DMS153 (cell line): Measurements from ENCODE around the gene SQSTM1.

ENCODE experiments used
- DNase-seq: peaks from one replicate; lab custom pipeline; 2025; lab: John Stamatoyannopoulos, UW

The SQSTM1 gene

DNA sequence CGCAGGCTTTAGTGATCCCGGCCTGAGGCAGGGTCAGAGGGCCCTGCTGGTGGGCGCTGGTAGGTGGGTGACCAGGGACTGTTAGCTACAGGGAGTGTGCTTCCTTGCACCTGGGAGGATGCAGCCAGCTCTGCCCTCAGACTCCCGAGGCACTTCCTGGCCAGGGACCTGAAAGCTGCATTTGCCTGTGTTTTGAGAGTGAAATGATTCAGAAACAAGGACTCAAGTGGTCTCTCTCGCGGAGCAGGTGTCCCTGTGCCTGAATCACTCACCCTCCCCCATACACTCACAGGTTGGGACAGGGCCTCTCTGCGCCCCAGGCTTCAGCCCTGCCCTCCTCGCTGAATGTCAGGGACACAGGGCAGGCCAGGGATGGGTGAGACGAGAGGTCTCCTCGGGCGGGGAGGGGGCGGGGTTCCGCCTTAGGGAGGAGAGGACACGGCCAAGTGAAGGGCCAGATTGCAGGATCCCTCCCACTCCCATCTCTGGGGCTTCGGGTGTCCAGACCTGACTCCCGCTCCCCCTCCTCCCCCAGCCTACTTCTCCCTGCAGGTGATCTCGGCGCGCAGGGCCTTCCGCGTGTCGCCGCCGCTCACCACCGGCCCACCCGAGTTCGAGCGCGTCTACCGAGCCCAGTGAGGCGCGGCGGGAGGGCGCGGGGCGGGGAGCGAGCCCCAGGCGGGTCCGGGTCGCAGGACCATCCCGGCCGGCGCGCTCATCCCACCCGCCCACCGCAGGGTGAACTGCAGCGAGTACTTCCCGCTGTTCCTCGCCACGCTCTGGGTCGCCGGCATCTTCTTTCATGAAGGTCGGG, 25.4 kb upstream of the SQSTM1 start:
- DNase-seq, result peak; percentile 37

DNA sequence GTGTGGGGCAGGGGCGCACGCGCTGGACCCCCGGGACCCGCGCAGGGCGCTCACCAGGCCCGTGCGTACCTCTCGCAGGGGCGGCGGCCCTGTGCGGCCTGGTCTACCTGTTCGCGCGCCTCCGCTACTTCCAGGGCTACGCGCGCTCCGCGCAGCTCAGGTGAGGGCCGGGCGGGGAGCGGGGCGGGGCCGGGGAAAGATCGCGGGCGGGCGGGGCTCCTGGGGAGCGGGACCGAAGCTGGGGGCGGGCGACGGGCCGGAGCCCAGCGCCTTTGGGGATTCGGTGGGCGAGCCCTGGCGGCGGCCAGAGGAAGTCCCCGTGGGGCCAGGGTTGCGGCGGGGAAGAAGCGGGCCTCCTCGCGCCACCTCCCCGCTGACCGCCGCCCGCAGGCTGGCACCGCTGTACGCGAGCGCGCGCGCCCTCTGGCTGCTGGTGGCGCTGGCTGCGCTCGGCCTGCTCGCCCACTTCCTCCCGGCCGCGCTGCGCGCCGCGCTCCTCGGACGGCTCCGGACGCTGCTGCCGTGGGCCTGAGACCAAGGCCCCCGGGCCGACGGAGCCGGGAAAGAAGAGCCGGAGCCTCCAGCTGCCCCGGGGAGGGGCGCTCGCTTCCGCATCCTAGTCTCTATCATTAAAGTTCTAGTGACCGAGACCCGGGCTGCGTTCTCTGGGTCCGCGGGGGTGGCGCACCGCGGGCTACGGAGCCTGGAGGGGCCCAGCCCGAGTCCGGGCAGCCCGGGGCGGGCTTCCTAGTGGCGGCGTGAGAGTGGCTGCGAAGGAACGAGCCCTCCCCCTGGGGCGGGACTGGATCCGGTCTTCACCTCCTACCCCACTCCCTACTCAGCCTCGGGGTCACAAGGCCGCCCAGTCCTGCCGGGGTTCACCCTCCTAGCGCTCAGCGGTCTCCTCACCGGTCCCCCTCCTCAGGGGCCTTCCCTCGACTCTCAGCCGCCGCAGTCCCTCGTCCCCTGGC, 24.6 kb upstream of the SQSTM1 start:
- DNase-seq, result peak; percentile 45

DNA sequence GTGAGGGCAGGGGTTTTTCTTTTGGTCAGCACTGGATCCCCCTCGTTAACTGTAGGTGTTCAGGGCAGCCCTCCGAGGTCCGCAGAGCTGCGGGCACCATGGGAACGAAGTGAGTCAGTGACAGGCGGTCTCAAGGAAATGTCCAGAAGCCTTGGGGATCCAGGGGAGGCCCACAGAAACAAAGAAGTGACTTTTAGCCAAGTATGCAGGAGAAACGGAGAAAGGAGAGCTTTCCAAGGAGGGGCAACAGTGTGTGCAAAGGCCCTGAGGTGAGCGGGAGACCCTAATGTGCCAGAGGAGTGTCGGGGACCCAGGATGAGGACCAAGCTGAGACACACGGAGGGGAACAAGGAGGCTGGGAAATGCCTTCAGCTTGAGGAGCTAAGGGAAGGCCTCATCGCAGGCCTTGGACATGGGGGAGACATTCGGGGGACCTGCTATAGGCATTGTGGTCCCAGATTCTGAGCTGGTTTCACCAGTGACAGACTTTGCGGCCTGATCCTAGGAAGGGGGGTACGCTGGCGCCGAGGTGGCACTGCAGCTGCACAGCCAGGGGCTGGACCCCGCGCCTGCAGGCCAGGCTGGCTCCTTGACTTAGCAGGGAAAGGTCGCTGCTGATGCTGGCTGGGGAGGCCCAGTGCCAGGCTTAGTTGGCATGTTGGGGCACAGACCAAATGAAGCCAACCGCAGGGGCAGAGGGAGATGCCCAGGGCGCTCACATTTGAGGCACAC, 23.7 kb upstream of the SQSTM1 start:
- no peak for DNase-seq

DNA sequence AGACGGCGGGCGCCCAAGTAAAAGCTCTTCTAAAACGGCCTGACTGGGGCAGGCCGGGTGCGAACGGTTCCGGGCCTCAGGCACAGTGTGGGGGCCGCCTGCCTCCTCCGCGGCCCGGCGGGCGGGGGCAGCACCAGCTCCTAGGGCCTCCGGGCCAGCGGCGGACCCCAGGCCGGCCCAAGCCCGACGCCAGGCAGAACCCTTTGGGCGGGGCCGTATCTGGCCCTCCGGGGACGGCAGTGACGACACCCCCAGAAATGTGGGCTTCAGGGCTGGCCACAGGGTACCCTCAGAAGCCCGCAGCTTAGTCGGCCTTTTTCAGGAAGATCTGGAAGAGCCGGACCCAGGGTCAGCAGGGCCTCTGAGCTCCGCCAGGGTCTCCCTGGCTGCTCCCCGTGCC, 23.0 kb upstream of the SQSTM1 start:
- DNase-seq, result no peak

DNA sequence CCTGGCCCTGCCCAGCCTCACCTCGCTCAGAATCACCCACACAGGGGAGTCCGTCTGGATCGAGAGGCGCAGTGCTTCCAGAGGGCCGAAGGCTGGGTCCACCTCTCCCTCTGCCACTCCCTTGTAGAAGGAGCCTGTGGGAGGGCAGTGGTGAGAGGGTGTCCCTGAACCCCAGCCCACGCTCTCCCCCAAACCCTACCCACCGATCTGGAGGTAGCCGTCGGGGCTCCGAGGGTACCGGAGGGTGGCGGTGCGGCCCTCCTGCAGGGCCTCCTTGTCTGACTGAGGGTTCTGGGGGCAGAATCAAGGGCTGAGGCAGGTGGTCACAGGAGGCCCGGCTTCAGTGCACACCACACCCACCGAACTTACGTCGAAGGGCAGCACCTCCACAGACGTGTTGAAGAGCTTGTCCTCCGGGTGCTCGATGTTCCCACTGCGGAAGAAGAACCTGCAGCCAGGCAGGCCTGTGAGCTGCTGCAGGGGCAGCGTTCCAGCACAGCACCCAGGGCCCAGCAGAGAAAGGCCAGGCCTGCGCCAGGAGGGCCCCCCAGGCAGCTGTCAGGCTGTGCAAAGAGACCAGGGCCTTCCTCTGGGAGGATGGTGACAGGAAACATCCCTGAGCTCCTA, 22.4 kb upstream of the SQSTM1 start:
- no peak for DNase-seq

DNA sequence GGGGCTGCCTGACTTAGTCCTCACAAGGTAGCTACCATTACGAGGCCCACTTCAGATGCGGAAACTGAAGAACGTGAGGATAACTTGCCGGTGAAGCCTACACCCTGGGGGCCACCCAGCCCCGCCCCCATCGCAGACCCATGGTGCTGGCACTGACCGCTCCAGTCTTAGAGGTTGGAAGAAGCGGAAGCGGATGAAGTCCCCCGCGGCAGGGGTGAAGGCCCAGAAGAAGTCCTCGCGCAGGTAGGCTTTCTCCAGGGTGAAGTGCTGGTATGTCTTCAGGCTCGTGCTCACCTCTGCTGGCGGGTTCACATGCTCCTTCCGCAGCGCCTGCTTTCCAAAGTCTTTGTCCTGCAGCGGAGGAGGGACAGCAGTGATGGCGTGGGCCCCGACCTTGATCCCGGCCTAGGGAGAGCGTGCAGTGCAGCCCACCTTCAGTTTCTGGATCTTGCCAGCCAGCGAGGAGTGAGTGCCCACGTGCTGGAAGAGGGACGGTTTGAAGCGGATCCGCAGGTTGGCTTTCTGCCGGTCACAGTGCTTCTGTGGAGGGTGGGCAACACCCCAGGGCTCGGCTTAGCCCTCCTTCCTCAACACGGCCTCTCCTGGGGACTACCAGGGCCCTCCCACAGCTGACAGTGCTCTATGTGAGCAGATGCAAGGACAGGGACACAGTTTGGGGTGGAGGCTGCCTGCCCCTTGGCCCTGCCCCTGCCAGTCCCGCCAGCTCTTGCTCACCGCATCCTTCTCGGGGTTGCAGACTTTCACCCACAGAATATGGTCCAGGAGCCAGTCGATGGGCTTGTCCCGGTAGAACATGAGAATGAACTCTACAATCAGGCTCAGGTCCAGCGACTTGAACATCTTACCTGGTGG, 21.7 kb upstream of the SQSTM1 start:
- no peak for DNase-seq

DNA sequence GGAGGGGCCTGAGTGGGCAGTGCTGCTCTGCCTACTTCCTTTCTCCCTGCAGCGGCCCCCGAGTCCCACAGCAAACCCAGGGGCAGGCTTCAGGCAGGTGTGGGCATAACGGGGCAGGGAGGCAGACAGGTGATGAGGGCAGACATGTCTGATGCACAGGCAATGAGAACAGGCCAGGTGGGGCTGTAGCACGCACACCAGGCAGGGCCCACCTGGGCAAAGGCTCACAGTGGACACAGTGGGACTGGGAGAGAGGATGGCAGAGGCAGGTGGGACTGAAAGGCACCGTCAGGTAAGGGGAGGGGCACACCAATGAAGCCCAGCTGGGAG, 21.1 kb upstream of the SQSTM1 start:
- DNase-seq, result no peak

DNA sequence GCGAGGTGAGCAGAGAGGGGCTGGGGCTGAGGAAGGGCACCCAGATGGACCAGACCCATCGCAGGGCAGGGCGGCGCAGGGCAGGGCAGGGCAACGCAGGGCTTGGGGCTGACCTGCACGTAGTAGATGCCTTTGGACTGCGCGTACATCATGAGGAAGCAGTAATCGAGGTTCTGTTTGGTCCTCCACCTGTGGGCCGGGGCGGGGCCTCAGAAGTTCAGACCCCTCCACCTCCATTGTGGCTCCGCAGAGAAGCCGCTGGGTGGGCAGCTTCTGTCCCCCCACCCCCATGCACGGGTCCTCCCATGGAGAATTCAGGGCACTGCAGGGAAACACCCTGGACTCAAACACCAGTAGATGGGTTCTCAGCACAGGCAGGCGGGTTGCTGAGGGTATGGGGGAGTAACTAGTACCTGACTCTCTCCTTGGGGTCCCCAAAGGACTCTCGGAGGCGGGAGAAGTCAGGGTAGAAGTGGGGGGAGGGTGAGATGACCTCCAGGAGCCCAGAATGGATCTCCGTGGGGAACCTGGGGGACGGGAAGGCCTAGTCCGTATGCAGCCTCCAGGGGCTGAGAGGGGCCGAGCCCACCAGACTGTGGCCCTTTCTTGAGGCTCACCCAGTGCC, 20.5 kb upstream of the SQSTM1 start:
- no peak for DNase-seq

DNA sequence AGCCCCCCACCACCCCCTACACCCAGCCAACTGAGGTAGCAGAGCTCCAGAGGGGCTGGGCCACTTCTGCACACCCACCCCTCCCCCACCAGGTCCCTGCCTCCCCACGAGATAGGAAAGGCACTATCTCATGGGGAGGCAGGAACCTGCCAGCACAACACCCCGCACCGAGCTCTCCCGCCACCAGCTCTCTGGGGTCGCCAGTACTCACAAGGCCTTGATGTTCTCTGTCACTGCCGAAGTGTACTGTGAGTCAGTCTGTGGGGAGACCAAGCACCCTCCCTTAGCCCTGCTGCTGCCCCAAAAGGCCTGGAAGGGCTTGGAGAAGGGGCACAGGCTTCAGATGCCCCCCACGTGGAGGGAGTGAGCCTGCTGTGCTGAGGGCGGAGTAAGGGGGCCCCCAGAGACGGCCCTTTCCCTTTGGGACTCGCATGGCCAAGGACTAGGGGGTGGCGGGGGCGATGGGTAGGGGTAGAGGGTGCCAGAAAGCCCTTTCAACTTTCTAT, 20.0 kb upstream of the SQSTM1 start:
- DNase-seq, result no peak

DNA sequence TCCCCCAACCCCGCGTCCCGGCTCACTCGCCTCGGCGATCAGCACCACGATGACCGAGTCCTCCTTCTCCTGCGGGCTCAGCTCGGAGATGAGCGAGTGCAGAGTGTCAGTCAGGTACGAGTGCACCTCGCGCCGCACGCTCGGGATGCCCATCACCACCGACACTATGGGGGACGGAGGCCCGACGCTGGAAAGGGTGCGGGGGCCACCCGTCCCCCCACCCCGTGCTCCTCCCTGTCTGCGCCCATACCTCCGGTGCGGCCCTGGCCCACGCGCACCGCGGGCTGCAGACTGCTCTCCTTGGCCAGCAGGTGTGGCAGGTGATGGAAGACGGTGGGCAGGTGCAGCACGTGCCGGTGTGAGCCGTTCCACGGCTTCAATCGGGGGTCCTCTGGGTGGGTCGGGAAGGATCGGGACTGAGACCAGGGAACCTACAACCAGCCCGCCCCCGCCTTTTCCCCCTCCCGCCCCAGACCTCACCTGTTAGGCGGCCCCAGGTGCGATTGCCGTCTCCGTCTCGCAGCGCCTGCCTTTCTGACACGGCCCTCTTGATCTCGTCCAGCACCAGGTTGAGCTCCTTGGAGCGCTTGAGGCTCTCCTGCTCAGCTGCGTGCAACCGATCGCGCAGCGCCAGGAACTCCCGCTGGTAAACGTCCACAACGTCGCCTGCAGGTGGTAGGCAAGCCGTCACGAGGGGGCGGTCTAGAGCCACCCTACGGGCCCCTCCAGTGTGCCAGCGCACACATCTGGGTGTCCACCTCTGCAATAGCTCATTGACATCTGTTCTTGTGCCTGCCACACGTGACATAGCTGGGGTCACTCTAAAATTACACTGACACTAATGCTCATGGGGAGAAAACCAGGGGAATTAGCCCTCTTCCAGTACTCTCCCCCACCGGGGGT, 19.1 kb upstream of the SQSTM1 start:
- no peak for DNase-seq

DNA sequence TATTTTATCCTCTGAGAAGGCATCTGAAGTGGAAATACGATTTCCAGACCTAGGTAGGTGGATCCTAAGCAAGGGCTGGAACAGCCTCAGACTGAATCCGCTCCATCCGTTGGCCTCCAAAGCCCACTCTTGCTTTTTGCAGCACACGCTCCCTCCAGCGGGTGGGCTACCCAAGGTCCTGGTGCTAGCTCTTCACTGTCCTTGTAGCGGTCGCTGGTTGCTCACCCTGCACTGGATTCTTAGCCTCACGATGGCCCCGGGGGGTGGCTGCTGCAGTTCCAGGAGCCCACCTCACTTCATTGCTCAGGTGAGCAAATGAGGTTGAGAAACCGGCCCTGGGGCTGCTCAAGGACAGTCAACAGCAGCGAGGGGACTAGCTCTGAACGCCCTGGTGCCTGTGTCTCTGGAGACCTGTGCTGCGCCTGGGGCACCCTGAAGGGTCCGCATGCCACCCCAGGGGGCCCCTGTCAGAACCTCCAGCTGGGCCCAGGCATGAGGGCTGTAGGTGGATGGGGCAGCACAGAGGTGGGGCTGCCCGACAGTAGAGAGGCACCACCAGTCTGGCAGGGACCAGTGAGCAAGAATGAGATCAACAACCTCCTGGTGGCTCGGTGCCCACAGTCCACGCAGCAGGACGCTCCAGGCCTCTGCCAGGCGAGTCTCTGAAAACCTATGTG, 18.4 kb upstream of the SQSTM1 start:
- no peak for DNase-seq

DNA sequence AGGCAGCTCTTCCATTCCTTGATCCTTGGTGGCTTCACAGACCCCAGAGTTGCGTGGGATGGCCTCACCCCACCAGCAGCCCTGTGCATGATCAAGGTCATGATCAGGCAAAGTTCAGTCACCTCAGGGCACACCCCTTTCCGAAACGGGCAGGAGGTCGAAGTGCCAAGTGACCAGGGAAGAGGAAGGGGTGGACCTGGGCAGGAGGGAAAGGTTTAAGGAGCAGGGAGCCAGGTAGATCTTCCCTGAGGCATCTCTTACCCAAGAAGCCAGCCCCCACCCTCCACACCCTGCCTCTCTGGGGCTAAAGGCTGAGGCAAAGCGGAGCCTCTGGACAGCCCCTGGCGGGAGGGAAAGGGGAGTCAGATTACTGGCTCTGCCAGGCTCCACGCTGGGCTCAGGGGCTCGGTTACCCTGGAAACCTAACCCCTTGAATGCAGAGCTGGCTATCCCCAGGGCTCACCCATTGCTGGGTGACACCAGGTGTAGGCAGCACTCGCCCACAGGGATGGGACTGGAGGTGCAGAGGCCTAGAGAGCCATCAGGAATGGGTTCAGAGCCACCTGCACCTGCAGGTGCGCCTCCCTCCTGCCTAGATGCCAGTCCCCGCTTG, 17.6 kb upstream of the SQSTM1 start:
- peak; percentile 14 for DNase-seq

DNA sequence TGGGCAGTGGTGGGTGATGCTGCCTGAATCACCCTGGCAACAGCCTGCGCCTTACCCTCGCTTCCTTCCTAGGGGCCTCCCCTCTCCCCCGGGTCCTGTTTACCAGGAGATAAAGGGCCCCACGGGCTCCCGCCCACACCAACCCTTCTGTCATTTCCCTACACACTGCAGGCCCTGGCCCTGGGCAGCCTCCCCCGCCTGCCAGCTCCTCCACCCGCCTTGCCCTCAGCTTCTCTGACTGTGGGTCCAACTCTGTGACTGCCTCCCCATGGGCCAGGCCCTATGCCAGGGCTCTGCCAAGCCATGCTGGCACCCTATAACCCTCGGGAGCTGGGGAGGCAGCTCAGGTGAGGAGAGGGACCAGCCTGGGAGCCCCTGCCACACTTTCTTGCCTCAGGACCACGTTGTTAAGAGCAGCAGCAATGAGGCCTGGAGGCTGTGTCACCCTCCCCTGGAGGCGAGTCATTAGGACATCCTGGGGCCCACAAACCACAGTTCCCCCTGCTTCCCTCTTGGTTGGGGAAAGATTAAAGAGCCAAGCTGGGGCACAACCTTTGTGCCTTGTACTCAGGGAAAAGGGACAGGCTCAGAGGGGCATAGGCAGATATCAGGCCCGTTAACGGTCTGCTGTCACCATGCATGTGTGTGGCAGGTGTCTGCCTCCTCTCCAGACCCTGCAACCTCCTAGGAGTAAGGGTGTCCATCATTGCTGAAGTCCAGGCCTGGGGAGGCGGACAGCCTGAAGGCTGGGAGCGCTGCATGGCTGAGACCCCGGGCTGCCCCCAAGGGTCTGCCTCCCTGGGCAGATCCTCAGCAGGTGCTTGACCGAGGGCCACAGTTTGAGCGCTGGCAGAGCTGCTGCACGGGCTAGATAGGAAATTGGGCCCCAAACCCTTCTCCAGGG, 16.8 kb upstream of the SQSTM1 start:
- DNase-seq, result no peak

DNA sequence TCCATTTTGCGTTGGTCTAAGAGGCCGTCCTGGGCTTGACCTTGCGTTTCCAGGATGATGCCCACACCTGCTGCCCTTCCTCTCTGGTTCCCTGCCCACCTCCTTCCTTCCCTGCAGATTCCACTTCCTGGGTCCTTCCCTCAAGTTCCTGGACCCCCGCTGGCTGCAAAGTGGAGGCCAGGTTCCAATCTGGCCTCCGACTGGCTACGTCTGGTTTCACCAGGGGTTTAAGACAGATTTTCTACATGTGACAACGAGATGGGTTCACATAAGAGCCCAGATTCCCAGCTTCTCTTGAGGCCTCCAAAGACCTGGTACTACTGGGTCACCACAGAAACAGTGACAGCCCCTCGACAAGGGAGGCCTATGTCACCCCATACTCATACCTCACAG, 16.2 kb upstream of the SQSTM1 start:
- no peak for DNase-seq

DNA sequence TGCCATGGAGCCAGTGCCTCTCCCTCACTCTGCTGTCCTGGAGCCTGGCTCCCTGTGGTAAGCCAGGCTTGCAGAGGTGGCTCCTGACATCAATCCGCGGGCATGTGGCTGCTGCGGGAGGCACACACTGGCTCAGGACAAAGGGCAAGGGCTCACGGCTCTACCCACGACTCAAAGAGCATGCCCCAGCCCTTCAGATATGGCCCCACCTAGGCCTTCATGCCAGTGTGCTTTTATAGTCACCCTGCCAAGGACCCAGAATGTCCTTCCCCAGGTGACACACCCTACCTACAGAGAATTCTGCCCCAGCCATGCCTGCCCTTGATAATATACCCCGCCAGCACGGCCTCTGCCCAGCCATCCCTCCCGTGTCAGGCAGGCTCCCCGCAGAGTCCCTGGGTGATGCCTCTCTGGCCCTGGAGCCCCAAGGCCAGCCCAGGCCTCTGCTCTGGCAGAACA, 15.6 kb upstream of the SQSTM1 start:
- DNase-seq, result no peak

DNA sequence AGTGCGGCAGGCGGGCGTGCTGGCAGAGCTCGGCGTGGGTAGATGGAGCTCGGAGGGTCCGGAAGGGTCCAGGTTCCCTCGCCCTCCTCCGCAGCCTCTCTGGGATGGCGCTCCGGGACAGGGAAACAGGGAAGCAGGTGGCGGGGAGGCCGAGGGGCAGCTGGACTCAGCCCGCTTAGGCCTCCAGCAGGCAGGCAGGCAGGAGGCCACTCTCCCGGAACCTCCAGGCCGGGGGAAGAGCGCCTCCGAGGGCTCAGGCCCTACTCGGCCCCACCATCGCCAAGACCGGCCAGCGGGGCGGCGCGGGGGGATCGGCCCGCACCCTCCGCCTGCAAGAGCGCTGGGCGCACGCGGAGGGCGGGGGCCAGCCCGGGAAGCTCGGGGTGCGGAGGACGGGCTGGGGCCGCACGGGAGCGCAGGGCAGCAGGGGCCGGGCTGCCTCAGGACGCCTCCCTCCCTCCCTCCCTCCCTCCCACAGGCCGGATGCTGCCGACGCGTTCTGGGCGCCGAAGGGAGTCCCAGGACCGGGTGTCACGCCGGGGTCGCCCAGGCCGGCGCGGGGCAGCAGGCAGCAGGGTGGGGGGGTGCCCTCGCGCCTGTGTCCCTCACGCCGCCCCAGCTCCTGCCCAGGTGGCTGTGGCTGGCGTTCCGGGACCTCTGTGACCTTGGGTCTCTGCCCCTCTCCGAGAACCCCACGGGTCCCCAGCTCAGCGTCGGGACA, 15.0 kb upstream of the SQSTM1 start:
- no peak for DNase-seq
